ENCODE measurements around the gene WDR70. TPM values are rescaled to one million over a fixed set of nuclear protein-coding genes. Genes with fewer than 3 reads are reported as not detected.

Gene WDR70
- total and polyA plus RNA-seq, 4 donors = 4.0 to 17.7 (median 14.5) TPM

DNA sequence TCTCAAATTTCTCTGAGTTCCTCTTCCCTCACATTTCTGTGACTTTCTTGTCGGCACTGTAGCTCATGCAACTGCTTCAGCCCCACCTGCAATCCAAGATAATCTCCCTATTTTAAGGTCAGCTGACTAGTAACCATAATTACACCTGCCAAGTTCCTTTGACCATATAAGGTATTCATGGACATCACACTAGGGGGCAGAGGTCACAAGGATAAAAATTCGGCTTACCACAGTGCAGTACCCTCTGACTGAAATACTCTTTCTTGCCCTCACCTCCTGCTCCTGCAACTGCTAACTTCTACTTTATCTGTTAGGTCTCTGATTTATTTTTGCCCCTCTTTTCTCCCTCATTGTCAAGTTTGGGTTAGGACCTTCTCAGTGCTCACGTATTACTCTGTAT is 316.5 kb downstream of the WDR70 start:
- Histone ChIP-seq H3K27me3 (ENCODE audit: control insufficient read depth in 4 of 4, insufficient read depth in 4 of 4, low read length in 3 of 4) (no peaks in the 10 kb centered on the region), H3K36me3 (ENCODE audit: control insufficient read depth in 4 of 4, insufficient read depth in 3 of 4, low read depth in 1 of 4, low read length in 3 of 4) (no peaks in the 10 kb centered on the region), H3K4me1 (ENCODE audit: control insufficient read depth in 4 of 4, insufficient read depth in 4 of 4, low read length in 3 of 4) (peaks cover 0 to 3% (median 1%) of the 10 kb centered on the region in 4 donors), H3K27ac (ENCODE audit: low read depth in 1 of 2, low read length in 2 of 2) (no peak overlapping the region), H3K9me3 (ENCODE audit: control insufficient read depth in 4 of 4, low read length in 3 of 4) (no peaks in the 10 kb centered on the region), H3K9ac (ENCODE audit: low read depth in 1 of 2, low read length in 2 of 2) (no peak overlapping the region), H3K4me3 (ENCODE audit: low read depth in 1 of 3, low read length in 3 of 3) (no peak overlapping the region)
- TF ChIP-seq HNF4A (conservative IDR thresholded peaks at IDR 0.05) (peak; percentile 55 to 73), ZBTB33 (IDR thresholded peaks at IDR 0.05) (no peak), EGR1 (IDR thresholded peaks at IDR 0.05; ENCODE audit: low read depth in 2 of 2) (no peak), NR2F2 (IDR thresholded peaks at IDR 0.05) (no peak), RXRA (IDR thresholded peaks at IDR 0.05) (no peak), FOXA2 (IDR thresholded peaks at IDR 0.05) (no peak)
- TF ChIP-seq, protein P1, sequence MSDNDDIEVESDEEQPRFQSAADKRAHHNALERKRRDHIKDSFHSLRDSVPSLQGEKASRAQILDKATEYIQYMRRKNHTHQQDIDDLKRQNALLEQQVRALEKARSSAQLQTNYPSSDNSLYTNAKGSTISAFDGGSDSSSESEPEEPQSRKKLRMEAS (IDR thresholded peaks at IDR 0.05) = no peak
- no peak for DNase-seq (ENCODE audit: low spot score)
- 66% methylated on average over 3 of the region's 3 CpGs for WGBS

DNA sequence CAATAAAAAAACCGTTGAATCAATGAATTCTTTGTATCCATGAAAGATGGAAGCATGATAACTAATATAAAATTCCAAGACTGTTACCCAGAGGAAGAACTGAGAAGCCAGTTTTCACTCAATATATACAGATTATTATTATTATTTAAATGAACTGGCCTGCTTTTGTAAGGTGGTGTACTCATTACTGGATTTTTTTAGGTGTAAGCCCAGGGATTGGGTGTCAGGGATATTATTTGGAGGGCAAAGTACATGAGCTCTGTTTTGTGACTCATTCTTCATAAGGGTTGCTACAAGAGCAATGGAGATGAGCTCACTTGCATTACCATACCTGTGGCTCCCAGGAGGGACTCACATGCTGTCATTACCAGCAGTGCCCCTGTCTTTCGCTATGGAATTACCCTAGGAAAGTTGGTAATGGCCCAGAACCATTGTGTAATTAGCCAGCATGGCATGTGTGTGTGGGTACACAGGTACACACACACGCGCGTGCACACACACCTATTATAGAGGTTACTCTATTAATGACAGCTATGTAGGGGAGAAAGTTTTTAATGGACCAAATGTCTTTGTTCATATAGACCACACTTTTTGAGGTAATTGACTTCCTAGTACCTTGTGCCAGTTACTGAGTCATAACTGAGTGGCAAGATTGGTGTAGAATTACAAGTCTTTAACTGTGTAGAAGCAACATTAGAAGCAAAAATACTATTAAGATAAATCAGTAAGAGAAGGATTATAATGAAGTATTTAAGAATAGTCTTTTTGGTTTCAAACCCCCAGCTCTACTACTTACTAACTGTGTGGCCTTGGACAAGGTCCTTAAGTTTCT is 317.3 kb downstream of the WDR70 start:
- no peaks in the 10 kb centered on the region for H3K36me3 ChIP-seq (ENCODE audit: control insufficient read depth in 4 of 4, insufficient read depth in 3 of 4, low read depth in 1 of 4, low read length in 3 of 4)
- no peak overlapping the region for H3K27ac ChIP-seq (ENCODE audit: low read depth in 1 of 2, low read length in 2 of 2)
- H3K27me3 ChIP-seq (ENCODE audit: control insufficient read depth in 4 of 4, insufficient read depth in 4 of 4, low read length in 3 of 4) = no peaks in the 10 kb centered on the region
- no peak for DNase-seq (ENCODE audit: low spot score)
- TF ChIP-seq CTCF (IDR thresholded peaks at IDR 0.05; ENCODE audit: low read depth, low read length, missing input control) = no peak
- peak in 1 of 2 donors; percentile 38 for TF ChIP-seq JUND (IDR thresholded peaks at IDR 0.05)
- H3K9ac ChIP-seq (ENCODE audit: low read depth in 1 of 2, low read length in 2 of 2) = no peak overlapping the region
- WGBS = 94% methylated on average over 5 of the region's 5 CpGs
- peaks cover 0 to 3% (median 1%) of the 10 kb centered on the region in 4 donors for H3K4me1 ChIP-seq (ENCODE audit: control insufficient read depth in 4 of 4, insufficient read depth in 4 of 4, low read length in 3 of 4)
- no peak overlapping the region for H3K4me3 ChIP-seq (ENCODE audit: low read depth in 1 of 3, low read length in 3 of 3)
- no peaks in the 10 kb centered on the region for H3K9me3 ChIP-seq (ENCODE audit: control insufficient read depth in 4 of 4, low read length in 3 of 4)

- TF ChIP-seq REST (IDR thresholded peaks at IDR 0.05) = no peak
- TF ChIP-seq NR2F2 (IDR thresholded peaks at IDR 0.05) = no peak
- TF ChIP-seq, protein P2, sequence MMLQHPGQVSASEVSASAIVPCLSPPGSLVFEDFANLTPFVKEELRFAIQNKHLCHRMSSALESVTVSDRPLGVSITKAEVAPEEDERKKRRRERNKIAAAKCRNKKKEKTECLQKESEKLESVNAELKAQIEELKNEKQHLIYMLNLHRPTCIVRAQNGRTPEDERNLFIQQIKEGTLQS (IDR thresholded peaks at IDR 0.05) = no peak
- TF ChIP-seq, protein P1 (IDR thresholded peaks at IDR 0.05) = no peak
- no peak for TF ChIP-seq RAD21 (IDR thresholded peaks at IDR 0.05)
- TF ChIP-seq SP1 (IDR thresholded peaks at IDR 0.05) = no peak
- TF ChIP-seq FOXA2 (IDR thresholded peaks at IDR 0.05) = no peak
- no peak for TF ChIP-seq HNF4A (conservative IDR thresholded peaks at IDR 0.05)
- no peak for TF ChIP-seq RXRA (IDR thresholded peaks at IDR 0.05)
- TF ChIP-seq HNF4G (IDR thresholded peaks at IDR 0.05) = no peak
- Histone ChIP-seq H3K9ac (ENCODE audit: low read depth in 1 of 2, low read length in 2 of 2) (no peak overlapping the region), H3K4me3 (ENCODE audit: low read depth in 1 of 3, low read length in 3 of 3) (no peak overlapping the region), H3K36me3 (ENCODE audit: control insufficient read depth in 4 of 4, insufficient read depth in 3 of 4, low read depth in 1 of 4, low read length in 3 of 4) (peaks cover 0 to 5% (median 1%) of the 10 kb centered on the region in 4 donors), H3K4me1 (ENCODE audit: control insufficient read depth in 4 of 4, insufficient read depth in 4 of 4, low read length in 3 of 4) (no peaks in the 10 kb centered on the region), H3K9me3 (ENCODE audit: control insufficient read depth in 4 of 4, low read length in 3 of 4) (no peaks in the 10 kb centered on the region), H3K27me3 (ENCODE audit: control insufficient read depth in 4 of 4, insufficient read depth in 4 of 4, low read length in 3 of 4) (no peaks in the 10 kb centered on the region), H3K27ac (ENCODE audit: low read depth in 1 of 2, low read length in 2 of 2) (no peak overlapping the region)
- 47% methylated on average over 2 of the region's 2 CpGs for WGBS
- DNase-seq (ENCODE audit: low spot score) = no peak
Observed at GRCh38 chr5:37701868-37702267, 322.8 kb downstream of the WDR70 start.

All from liver (tissue), 9 donors.